Measurements from ENCODE around the gene ADIPOQ. TPM values are rescaled to one million over a fixed set of nuclear protein-coding genes. Genes with fewer than 3 reads are reported as not detected.
"Not testable (repeated sequence)": the region's sequence is repeated elsewhere in the genome, so short reads cannot be mapped to it uniquely, and the experiment has no call there.

The ADIPOQ gene
- total RNA-seq, 8 experiments from 2014 or later = 0.15 to 0.28 TPM; not detected in 6

GRCh38 chr3:186896875-186897274 lies 54.4 kb downstream of the ADIPOQ start:
- peak in 4 of 8 experiments; percentile 27 to 58 (median 50) for ATAC-seq (replicated peaks in 6 of 8)

GRCh38 chr3:186901135-186901734 lies 58.7 kb downstream of the ADIPOQ start:
- peak in 3 of 8 experiments; percentile 55 to 91 (median 83) for ATAC-seq (replicated peaks in 6 of 8)
- Histone ChIP-seq H3K27ac (no peak overlapping the region), H3K4me1 (replicated peaks in 1 of 2) (peaks cover 8 to 12% of the 10 kb centered on the region in 2 donors), H3K4me3 (no peak overlapping the region)
- 80 to 100% (median 93%) methylated on average over 1 of the region's 1 CpG; no CpG with 5 or more reads in 6 of the 10 experiments for WGBS, 10 experiments
- in situ Hi-C loops (cut with MboI; ENCODE audit: low pct_unique_long_range_greater_than_20kb in 2 of 9, low sequenced_read_pairs in 9 of 9, unreplicated experiment in 9 of 9) = no loop called here

More at GRCh38 chr3:186896875-186897274, 54.4 kb downstream of the ADIPOQ start:
- H3K4me3 ChIP-seq = no peak overlapping the region
- in situ Hi-C loops (cut with MboI; ENCODE audit: low pct_unique_long_range_greater_than_20kb in 2 of 9, low sequenced_read_pairs in 9 of 9, unreplicated experiment in 9 of 9) = no loop called here
- 0 to 60% (median 23%) methylated on average over 1 to 4 of the region's 4 CpGs; no CpG with 5 or more reads in 2 of the 10 experiments for WGBS, 10 experiments
- no peak overlapping the region for H3K27ac ChIP-seq
- peaks cover 12 to 22% of the 10 kb centered on the region in 2 donors for H3K4me1 ChIP-seq (replicated peaks in 1 of 2)

GRCh38 chr3:186902154-186902553 lies 59.6 kb downstream of the ADIPOQ start:
- WGBS, 10 experiments = 33 to 100% (median 76%) methylated on average over 1 to 3 of the region's 3 CpGs; no CpG with 5 or more reads in 1 of the 10 experiments
- no peak overlapping the region for H3K27ac ChIP-seq
- peaks cover 1 to 5% of the 10 kb centered on the region in 2 donors for H3K4me1 ChIP-seq (replicated peaks in 1 of 2)
- no peak overlapping the region for H3K4me3 ChIP-seq
- ATAC-seq (replicated peaks in 6 of 8) = no peak
- in situ Hi-C loops (cut with MboI; ENCODE audit: low pct_unique_long_range_greater_than_20kb in 2 of 9, low sequenced_read_pairs in 9 of 9, unreplicated experiment in 9 of 9) = no loop called here

GRCh38 chr3:186902713-186903112 lies 60.2 kb downstream of the ADIPOQ start:
- ATAC-seq (replicated peaks in 6 of 8) = no peak
- H3K4me1 ChIP-seq (replicated peaks in 1 of 2) = no peaks in the 10 kb centered on the region
- 22 to 100% (median 85%) methylated on average over 1 to 2 of the region's 2 CpGs; no CpG with 5 or more reads in 3 of the 10 experiments for WGBS, 10 experiments
- H3K4me3 ChIP-seq = no peak overlapping the region
- no peak overlapping the region for H3K27ac ChIP-seq
- in situ Hi-C loops (cut with MboI; ENCODE audit: low pct_unique_long_range_greater_than_20kb in 2 of 9, low sequenced_read_pairs in 9 of 9, unreplicated experiment in 9 of 9) = no loop called here

- WGBS, 10 experiments = 6 to 100% (median 75%) methylated on average over 1 to 2 of the region's 2 CpGs; no CpG with 5 or more reads in 3 of the 10 experiments
- H3K4me3 ChIP-seq; H3K27ac ChIP-seq; H3K4me1 ChIP-seq (replicated peaks in 1 of 2); ATAC-seq (replicated peaks in 6 of 8); in situ Hi-C loops (cut with MboI; ENCODE audit: low pct_unique_long_range_greater_than_20kb in 2 of 9, low sequenced_read_pairs in 9 of 9, unreplicated experiment in 9 of 9): not testable (repeated sequence)
Measured at GRCh38 chr3:186903676-186904075, 61.2 kb downstream of the ADIPOQ start.

- 14 to 92% (median 82%) methylated on average over 1 to 3 of the region's 3 CpGs; no CpG with 5 or more reads in 3 of the 10 experiments for WGBS, 10 experiments
- H3K4me3 ChIP-seq; in situ Hi-C loops (cut with MboI; ENCODE audit: low pct_unique_long_range_greater_than_20kb in 2 of 9, low sequenced_read_pairs in 9 of 9, unreplicated experiment in 9 of 9); H3K27ac ChIP-seq; ATAC-seq (replicated peaks in 6 of 8); H3K4me1 ChIP-seq (replicated peaks in 1 of 2): not testable (repeated sequence)
Measured at GRCh38 chr3:186907075-186907474, 64.6 kb downstream of the ADIPOQ start.

Other genes with a start within 250 kb of the ADIPOQ start
- gene AHSG, start 229.7 kb upstream of the ADIPOQ start, total RNA-seq = under 1 TPM in 4 of 8 experiments, not detected in 4; 0.11 to 0.81 (median 0.25) TPM
- 1 to 10 TPM in 1 of 8 experiments, under 1 TPM in 2, not detected in 5; 0.14 to 1.1 (median 0.14) TPM for gene FETUB, start 202.3 kb upstream of the ADIPOQ start, total RNA-seq
- under 1 TPM in 5 of 8 experiments, not detected in 3; 0.10 to 0.57 (median 0.27) TPM for gene HRG, start 176.7 kb upstream of the ADIPOQ start, total RNA-seq
- under 1 TPM in 5 of 8 experiments, not detected in 3; 0.04 to 0.24 (median 0.10) TPM for gene KNG1, start 125.4 kb upstream of the ADIPOQ start, total RNA-seq
- gene EIF4A2, start 59.1 kb upstream of the ADIPOQ start, total RNA-seq = 100 to 1,000 TPM; 454 to 797 (median 662) TPM
- 10 to 100 TPM in 7 of 8 experiments, 1 to 10 TPM in 1; 8.7 to 69.0 (median 36.9) TPM for gene RFC4, start 36.2 kb upstream of the ADIPOQ start, total RNA-seq
- 10 to 100 TPM in 6 of 8 experiments, 1 to 10 TPM in 1, under 1 TPM in 1; 0.71 to 32.9 (median 18.6) TPM for gene ST6GAL1, start 87.8 kb downstream of the ADIPOQ start, total RNA-seq